Neural crest cell (in vitro differentiated cells): ENCODE measurements around the gene DCC. TPM values are rescaled to one million over a fixed set of nuclear protein-coding genes. Genes with fewer than 3 reads are reported as not detected.

Source experiments
- DNase-seq: peaks from one replicate; pipeline ENCODE4 v3.0.0; 2021; ENCODE audit warnings: low read depth, mixed read lengths, low spot score
- H3K27ac Mint-ChIP-seq: one replicate; pipeline ENCODE4 v1.8.0; 2021; ENCODE audit warnings: mild to moderate bottlenecking, mixed read lengths; ENCODE audit not compliant: unreplicated experiment
- H3K27me3 Mint-ChIP-seq: 2 replicates; pipeline ENCODE4 v1.8.0; 2021; ENCODE audit warnings: low read depth, mild to moderate bottlenecking, mixed read lengths
- H3K36me3 Mint-ChIP-seq: 2 replicates; pipeline ENCODE4 v1.8.0; 2021; ENCODE audit warnings: low read depth, mild to moderate bottlenecking, mixed read lengths
- H3K4me1 Mint-ChIP-seq: 2 replicates; pipeline ENCODE4 v1.8.0; 2021; ENCODE audit warnings: mixed read lengths
- H3K4me3 Mint-ChIP-seq: one replicate; pipeline ENCODE4 v1.8.0; 2021; ENCODE audit warnings: mild to moderate bottlenecking, mixed read lengths
- H3K9me3 Mint-ChIP-seq: 2 replicates; pipeline ENCODE4 v1.8.0; 2021; ENCODE audit warnings: mixed read lengths
- total RNA-seq: library from RNA; stranded (reverse); gene quantifications from 2 replicates; pipeline ENCODE4 v1.2.1, GENCODE V29; 2021
- TF ChIP-seq, protein P1 (sequence below): fragments of 200-600 bp; sonication (generic); conservative IDR thresholded peaks from 2 replicates; pipeline ENCODE4 v1.5.0; 2021; ENCODE audit warnings: antibody characterized with exemption, mild to moderate bottlenecking

The DCC gene
- total RNA-seq, 1 donor from 2014 or later = 10.1 TPM

GRCh38 chr18:52722904-52723303 lies 382.9 kb downstream of the DCC start:
- Mint-ChIP-seq H3K36me3 (no peaks in the 10 kb centered on the region), H3K27ac (no peak overlapping the region), H3K4me3 (no peak overlapping the region), H3K27me3 (no peaks in the 10 kb centered on the region), H3K4me1 (peaks cover 1% of the 10 kb centered on the region), H3K9me3 (no peaks in the 10 kb centered on the region)
- DNase-seq = no peak
- TF ChIP-seq, protein P1, sequence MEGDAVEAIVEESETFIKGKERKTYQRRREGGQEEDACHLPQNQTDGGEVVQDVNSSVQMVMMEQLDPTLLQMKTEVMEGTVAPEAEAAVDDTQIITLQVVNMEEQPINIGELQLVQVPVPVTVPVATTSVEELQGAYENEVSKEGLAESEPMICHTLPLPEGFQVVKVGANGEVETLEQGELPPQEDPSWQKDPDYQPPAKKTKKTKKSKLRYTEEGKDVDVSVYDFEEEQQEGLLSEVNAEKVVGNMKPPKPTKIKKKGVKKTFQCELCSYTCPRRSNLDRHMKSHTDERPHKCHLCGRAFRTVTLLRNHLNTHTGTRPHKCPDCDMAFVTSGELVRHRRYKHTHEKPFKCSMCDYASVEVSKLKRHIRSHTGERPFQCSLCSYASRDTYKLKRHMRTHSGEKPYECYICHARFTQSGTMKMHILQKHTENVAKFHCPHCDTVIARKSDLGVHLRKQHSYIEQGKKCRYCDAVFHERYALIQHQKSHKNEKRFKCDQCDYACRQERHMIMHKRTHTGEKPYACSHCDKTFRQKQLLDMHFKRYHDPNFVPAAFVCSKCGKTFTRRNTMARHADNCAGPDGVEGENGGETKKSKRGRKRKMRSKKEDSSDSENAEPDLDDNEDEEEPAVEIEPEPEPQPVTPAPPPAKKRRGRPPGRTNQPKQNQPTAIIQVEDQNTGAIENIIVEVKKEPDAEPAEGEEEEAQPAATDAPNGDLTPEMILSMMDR = no peak

DNA sequence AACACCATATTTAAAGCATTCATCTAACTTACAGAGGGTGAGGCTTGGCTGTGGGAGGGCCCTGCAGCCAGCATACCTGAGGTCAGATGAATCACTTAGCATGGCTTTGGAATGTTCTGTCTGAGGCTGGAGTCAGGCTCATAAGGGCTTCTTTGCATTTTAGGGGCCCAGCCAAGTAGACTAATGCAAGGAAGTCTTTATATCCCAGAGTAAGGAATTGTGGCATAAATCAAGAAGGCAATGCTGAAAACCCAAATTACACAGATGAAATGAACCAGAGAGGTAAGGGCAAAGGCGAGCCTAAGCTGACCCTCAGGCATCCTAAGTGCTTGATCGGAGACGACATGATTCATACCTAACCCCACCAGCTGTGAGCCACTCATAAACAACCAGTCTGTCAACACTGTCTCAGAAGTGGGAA lies 383.6 kb downstream of the DCC start:
- TF ChIP-seq, protein P1 = no peak
- Mint-ChIP-seq H3K36me3 (no peaks in the 10 kb centered on the region), H3K9me3 (no peaks in the 10 kb centered on the region), H3K27ac (no peak overlapping the region), H3K27me3 (no peaks in the 10 kb centered on the region), H3K4me3 (no peak overlapping the region), H3K4me1 (peaks cover 8% of the 10 kb centered on the region)
- DNase-seq = no peak

- H3K27me3 Mint-ChIP-seq = no peaks in the 10 kb centered on the region
- no peaks in the 10 kb centered on the region for H3K36me3 Mint-ChIP-seq
- no peak for DNase-seq
- no peak overlapping the region for H3K27ac Mint-ChIP-seq
- TF ChIP-seq, protein P1 = no peak
- no peak overlapping the region for H3K4me3 Mint-ChIP-seq
- H3K4me1 Mint-ChIP-seq = peaks cover 11% of the 10 kb centered on the region
- H3K9me3 Mint-ChIP-seq = peaks cover 3% of the 10 kb centered on the region
Measured at GRCh38 chr18:52730972-52731619, 391.1 kb downstream of the DCC start.

DNA sequence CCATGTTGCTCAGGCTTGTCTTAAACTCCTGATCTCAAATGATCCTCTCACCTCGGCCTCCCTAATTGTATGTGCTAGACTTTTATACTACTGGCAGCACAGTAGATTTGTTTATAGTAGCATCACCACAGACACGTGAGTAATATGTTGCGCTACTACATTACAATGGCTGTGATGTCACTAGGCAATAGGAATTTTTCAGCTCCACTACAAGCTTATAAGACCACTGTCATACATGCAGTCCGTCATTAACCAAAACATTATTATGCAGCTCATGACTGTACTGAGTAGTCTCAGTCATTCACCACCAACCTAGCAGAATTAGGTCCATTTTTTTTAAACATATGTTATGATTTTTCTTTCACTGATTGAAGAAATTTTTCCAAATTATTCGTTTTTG lies 398.9 kb downstream of the DCC start:
- TF ChIP-seq, protein P1 = no peak
- no peak overlapping the region for H3K4me3 Mint-ChIP-seq
- no peaks in the 10 kb centered on the region for H3K4me1 Mint-ChIP-seq
- H3K36me3 Mint-ChIP-seq = no peaks in the 10 kb centered on the region
- no peaks in the 10 kb centered on the region for H3K27me3 Mint-ChIP-seq
- peaks cover 3% of the 10 kb centered on the region for H3K9me3 Mint-ChIP-seq
- H3K27ac Mint-ChIP-seq = no peak overlapping the region
- no peak for DNase-seq

DNA sequence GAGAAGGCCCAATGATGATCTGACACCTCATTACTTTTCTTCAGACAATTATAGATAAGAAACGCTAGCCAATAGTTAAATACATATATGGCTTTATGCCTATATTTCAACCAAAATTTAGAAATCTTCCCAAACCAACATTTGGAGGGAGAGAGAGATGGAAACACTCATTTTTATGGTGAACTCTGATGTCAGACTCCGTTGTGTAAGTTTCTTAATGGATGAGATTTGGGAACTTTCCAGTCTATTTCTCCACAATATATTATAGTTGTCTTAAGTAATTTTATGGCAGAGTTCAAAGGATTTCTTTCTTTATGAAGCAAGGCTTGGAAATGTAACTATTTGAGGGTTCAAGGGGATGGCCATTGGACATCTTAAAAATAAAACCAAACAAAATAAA lies 407.0 kb downstream of the DCC start:
- no peak for DNase-seq
- Mint-ChIP-seq H3K27me3 (no peaks in the 10 kb centered on the region), H3K9me3 (no peaks in the 10 kb centered on the region), H3K36me3 (no peaks in the 10 kb centered on the region), H3K4me1 (no peaks in the 10 kb centered on the region), H3K27ac (no peak overlapping the region), H3K4me3 (no peak overlapping the region)
- TF ChIP-seq, protein P1 = no peak
